ENCODE data around the gene LHX3.
"Not testable (repeated sequence)": the region's sequence is repeated elsewhere in the genome, so short reads cannot be mapped to it uniquely, and the experiment has no call there.

Gene LHX3

GRCh38 chr9:136242248-136242647 is 37.3 kb upstream of the LHX3 start:
- no peak for DNase-seq (ENCODE audit: low read depth in 3 of 3, low spot score in 1 of 3)

GRCh38 chr9:136241542-136241941 is 36.6 kb upstream of the LHX3 start:
- DNase-seq (ENCODE audit: low read depth in 3 of 3, low spot score in 1 of 3) = no peak

GRCh38 chr9:136240941-136241340 is 36.0 kb upstream of the LHX3 start:
- no peak for DNase-seq (ENCODE audit: low read depth in 3 of 3, low spot score in 1 of 3)

GRCh38 chr9:136239983-136240330 is 35.0 kb upstream of the LHX3 start:
- DNase-seq (ENCODE audit: low read depth in 3 of 3, low spot score in 1 of 3) = no peak

DNA sequence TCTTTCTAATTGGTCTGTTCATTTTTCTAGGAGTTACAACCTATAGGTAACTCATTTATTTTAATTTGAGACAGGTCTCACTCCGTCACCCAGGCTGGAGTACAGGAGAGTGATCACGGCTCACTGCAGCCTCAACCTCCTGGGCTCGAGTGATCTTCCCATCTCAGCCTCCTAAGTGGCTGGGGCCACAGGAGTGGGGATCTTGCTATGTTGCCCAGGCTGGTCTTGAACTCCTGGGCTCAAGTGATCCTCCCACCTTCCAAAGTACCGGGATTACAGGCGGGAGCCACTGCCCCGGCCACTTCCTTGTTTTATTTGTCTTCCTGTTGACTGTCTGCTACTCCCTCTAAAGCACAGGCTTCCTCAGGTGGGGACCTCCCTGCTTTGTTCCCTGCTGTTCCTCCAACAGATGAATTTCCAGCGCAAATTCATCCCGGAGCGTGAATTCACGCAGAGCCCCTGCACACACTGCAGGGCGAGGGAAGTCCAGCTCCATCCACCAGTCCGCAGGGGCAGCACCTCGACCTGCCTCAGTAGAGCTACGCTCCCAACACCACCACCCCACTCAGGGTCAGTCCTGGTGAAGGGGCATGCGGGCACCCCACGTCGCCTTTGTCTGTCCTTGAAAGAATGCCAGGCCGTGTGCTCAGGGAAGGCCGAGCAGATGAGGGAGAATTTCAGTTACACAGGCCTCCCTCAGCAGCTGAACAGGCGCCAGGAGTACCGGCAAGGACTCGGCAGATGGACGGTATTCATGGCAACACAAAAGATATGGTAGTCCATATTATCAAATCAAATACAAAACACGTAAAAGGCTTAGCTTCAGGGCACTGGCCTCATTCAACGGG is 34.4 kb upstream of the LHX3 start:
- DNase-seq (ENCODE audit: low read depth in 3 of 3, low spot score in 1 of 3) = no peak

- no peak for DNase-seq (ENCODE audit: low read depth in 3 of 3, low spot score in 1 of 3)
Measured at GRCh38 chr9:136238342-136238732, 33.4 kb upstream of the LHX3 start.

DNA sequence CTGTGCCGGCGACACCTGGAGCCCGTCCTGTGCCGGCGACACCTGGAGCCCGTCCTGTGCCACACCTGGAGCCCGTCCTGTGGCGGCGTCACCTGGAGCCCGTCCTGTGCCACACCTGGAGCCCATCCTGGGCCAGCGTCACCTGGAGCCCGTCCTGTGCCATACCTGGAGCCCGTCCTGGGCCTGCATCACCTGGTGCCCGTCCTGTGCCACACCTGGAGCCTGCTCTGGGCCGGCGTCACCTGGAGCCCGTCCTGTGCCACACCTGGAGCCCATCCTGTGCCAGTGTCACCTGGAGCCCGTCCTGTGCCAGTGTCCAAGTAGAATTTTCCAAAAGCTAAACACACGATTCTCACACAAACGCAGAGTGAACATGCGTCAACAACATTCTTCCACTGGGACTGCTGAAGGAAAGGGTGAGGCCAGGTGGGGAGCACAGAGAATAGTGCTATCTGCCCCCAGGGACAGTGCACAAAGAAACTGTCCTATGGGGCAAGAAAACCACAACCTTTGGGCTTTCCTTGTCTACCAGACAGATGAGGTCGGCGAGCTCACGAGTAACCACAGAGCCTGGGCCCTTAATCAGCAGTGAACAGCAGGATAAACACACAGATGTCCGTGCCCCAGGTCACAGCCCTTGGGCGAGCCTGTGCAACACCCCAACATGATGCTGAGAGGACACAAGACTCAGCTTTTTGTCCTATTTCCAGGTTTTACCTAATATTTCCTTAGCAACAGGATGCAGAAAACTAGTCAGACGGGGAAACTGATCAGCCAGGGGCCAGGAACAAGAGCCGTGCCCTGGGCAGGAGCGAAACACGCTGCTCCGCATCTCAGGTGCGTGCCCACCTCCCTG is 32.8 kb upstream of the LHX3 start:
- no peak for DNase-seq (ENCODE audit: low read depth in 3 of 3, low spot score in 1 of 3)

DNA sequence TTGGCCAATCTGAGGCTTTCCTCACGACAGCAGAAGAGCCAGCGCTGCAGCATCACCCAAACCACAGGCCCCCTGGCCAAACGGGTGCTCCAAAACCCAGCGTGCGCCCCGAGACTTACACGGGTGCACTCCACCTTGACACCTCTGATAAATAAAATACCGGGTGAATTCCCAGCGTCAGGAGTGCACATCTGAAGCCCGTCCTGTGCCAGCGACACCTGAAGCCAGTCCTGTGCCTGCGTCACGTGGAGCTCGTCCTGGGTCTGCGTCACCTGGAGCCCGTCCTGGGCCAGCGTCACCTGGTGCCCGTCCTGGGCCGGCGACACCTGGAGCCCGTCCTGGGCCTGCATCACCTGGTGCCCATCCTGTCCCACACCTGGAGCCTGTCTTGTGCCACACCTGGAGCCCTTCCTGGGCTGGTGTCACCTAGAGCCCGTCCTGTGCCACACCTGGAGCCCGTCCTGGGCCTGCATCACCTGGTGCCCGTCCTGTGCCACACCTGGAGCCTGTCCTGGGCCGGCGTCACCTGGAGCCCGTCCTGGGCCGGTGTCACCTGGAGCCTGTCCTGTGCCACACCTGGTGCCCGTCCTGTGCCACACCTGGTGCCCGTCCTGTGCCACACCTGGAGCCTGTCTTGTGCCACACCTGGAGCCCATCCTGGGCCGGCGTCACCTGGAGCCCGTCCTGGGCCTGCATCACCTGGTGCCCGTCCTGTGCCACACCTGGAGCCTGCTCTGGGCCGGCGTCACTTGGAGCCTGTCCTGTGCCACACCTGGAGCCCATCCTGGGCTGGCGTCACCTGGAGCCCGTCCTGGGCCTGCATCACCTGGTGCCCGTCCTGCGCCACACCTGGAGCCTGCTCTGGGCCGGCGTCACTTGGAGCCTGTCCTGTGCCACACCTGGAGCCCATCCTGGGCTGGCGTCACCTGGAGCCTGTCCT is 31.8 kb upstream of the LHX3 start:
- DNase-seq (ENCODE audit: low read depth in 3 of 3, low spot score in 1 of 3) = not testable (repeated sequence)

DNA sequence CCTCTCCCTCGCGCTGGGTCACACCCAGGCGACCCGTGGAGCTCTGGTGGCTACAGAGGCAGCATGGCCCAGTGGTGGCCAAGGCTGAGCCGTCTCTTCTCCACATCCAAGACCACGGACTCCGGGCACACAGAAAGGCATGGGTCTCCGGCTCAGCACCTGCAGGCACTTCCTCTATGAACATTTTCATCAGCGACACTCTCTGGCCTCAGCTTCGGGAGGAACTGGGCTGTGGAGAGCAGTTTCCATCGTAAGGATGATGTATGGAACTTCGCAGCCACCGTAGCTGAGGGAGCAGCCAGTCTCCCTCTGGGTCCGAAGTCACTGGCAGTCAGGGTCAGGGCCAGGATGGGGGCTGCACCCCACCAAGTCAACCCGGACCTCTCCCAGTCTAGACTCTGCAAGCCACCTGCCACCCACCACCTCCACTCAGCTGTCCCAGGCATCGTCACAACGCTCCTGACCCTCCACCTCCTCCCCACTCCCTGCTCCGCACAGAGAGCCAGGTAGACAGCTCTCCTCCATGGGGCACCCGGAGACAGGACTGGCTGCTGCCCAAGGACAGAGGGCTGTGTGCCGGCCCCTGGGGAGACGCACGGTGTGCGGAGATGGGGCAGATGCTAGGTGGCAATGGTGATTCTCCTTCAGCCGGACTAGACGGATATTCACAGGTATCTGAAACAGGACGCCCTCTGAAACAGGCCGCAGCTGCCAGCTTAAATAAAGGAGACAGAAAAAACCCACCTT is 31.0 kb upstream of the LHX3 start:
- no peak for DNase-seq (ENCODE audit: low read depth in 3 of 3, low spot score in 1 of 3)

DNA sequence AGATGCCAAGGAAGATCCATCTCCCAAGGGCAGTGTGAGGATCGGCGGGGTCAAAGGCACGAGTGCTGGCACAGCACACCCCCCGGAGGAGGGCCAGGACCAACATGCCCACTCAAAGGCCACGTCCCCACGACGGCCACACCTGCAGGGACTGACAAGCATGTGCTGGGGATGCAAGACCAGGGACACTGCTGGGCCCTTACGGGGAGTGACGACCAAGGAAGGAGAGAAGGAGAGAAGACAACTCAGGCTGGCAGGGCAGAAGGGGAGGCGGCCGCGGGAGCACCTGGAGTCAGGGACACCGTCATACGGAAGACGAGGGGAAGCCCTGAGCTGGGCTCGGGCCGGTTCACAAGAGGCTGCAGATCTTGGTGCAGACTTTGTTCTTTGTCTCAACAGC is 30.2 kb upstream of the LHX3 start:
- DNase-seq (ENCODE audit: low read depth in 3 of 3, low spot score in 1 of 3) = no peak

GRCh38 chr9:136234597-136234996 is 29.7 kb upstream of the LHX3 start:
- no peak for DNase-seq (ENCODE audit: low read depth in 3 of 3, low spot score in 1 of 3)

GRCh38 chr9:136233868-136234267 is 28.9 kb upstream of the LHX3 start:
- no peak for DNase-seq (ENCODE audit: low read depth in 3 of 3, low spot score in 1 of 3)

GRCh38 chr9:136233411-136233810 is 28.5 kb upstream of the LHX3 start:
- no peak for DNase-seq (ENCODE audit: low read depth in 3 of 3, low spot score in 1 of 3)

GRCh38 chr9:136232969-136233368 is 28.0 kb upstream of the LHX3 start:
- DNase-seq (ENCODE audit: low read depth in 3 of 3, low spot score in 1 of 3) = no peak

GRCh38 chr9:136231478-136232297 is 26.8 kb upstream of the LHX3 start:
- no peak for DNase-seq (ENCODE audit: low read depth in 3 of 3, low spot score in 1 of 3)

GRCh38 chr9:136230773-136231172 is 25.8 kb upstream of the LHX3 start:
- no peak for DNase-seq (ENCODE audit: low read depth in 3 of 3, low spot score in 1 of 3)

GRCh38 chr9:136230365-136230764 is 25.4 kb upstream of the LHX3 start:
- DNase-seq (ENCODE audit: low read depth in 3 of 3, low spot score in 1 of 3) = no peak

DNA sequence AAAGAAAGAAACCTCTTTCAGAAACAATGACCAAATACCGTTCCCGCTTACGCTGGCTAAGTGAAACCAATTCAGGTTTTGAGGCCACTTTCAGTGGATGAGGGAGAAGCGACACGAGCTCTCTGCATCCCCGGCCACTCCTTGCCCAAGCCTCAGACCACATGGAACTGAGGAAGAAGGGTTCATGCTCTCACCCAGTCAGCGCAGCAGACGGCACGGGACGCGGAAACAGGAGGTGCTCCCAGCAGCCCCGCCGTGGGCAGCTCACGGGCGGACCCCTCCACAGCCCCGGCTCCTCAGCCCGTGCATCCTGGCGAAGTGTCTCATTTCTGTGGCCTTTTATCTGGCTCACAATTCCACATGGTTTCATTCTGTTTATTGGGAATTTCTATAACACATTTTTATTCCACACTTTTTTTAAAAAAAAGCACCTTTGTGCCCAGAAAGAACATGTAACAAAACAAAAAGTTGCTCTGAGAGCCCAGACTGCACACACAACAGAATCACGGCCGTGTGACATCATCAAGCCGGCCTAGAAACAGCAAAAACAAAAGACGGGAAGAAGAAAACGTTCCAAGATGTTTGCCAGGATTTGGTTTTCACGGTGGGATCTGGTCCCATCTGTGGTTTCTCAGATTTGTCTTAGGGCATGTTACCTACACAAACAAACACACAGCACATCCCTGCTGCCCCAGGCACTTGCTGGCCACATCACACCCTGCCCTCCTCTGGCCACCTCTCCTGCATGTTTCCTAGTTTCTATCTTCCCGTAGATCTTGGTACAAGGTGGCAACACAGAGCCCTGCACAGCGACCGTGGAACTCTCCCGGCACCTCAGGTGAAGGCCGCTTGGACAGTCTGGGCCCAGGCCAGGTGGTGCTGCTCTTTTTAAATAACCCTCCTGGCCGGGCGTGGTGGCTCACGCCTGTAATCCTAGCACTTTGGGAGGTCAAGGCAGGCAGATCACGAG is 24.5 kb upstream of the LHX3 start:
- DNase-seq (ENCODE audit: low read depth in 3 of 3, low spot score in 1 of 3) = no peak
